DOHH2 (cell line): ENCODE measurements around the gene SCO2.

ENCODE experiments used
- EZH2phosphoT487 ChIP-seq: fragments of 200-600 bp; sonication (generic); IDR thresholded peaks from 2 replicates; pipeline ENCODE4 v1.6.1; 2017; ENCODE audit warnings: borderline replicate concordance, mild to moderate bottlenecking, antibody characterized with exemption, low read length, moderate library complexity, mixed read lengths
- TF ChIP-seq, protein P1 (sequence below): fragments of 200-600 bp; sonication (generic); IDR thresholded peaks from one replicate; pipeline ENCODE4 v1.5.1; 2014; ENCODE audit warnings: antibody characterized with exemption, mild to moderate bottlenecking, low read depth, low read length; ENCODE audit not compliant: poor library complexity, severe bottlenecking

DNA sequence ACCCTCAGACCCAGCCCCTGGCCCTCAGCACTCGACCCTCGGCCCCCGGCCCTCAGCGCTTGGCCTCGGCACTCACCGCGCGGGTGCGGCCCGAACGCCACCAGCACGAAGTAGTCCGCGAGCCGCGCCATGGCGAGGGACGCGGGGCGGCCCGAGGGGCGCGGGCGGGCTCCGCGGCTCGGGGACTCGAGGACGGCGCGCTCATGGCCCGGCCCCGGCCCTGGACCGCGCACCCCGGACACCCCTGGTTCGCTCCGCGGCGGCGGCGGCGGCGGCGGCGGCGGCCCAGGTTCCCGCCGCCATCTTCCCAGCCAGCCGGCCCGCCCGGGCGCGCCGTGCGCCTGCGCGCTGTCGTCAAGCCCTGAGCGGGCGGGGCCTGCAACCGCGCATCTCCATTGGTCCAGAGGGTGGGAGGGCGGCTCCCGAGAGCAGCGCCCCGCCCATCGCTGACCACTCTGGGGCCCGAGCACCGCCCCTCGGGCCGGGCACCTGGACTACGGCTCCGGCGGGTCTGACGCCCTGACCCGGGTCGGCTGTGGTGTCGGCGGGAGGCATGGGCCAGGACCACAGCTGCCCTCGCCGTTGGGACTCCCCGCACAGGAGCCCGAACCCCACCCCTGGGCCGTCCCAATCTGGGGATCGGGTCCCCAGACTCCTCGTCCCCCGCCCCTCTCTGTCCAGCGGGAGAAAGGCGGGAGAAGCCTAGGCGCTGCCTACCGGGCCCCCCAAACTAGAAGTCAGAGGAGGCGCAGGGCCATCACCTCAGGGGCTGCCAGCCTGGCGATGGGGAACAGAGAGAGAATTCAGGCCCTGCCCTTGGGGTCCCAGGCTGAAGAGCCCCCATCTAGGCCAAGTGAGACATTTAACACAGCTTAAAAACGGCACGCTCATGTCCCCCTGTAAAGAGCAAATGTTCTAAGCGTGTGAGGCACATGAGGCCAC is 50.4 kb downstream of the SCO2 start, which contains the start of gene SBF1:
- TF ChIP-seq, protein P1, sequence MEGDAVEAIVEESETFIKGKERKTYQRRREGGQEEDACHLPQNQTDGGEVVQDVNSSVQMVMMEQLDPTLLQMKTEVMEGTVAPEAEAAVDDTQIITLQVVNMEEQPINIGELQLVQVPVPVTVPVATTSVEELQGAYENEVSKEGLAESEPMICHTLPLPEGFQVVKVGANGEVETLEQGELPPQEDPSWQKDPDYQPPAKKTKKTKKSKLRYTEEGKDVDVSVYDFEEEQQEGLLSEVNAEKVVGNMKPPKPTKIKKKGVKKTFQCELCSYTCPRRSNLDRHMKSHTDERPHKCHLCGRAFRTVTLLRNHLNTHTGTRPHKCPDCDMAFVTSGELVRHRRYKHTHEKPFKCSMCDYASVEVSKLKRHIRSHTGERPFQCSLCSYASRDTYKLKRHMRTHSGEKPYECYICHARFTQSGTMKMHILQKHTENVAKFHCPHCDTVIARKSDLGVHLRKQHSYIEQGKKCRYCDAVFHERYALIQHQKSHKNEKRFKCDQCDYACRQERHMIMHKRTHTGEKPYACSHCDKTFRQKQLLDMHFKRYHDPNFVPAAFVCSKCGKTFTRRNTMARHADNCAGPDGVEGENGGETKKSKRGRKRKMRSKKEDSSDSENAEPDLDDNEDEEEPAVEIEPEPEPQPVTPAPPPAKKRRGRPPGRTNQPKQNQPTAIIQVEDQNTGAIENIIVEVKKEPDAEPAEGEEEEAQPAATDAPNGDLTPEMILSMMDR, result no peak
- TF ChIP-seq EZH2phosphoT487, result no peak
